IPS-20b (cell line): ENCODE measurements around the gene PLCB2.

Experiments
- H3K27ac ChIP-seq: one replicate; pipeline ENCODE4 v1.5.1; 2013; ENCODE audit warnings: low read length
- H3K27me3 ChIP-seq: 2 replicates; pipeline ENCODE4 v1.6.1; 2013; ENCODE audit warnings: mild to moderate bottlenecking, low read length, inconsistent platforms; ENCODE audit not compliant: insufficient read depth
- H3K36me3 ChIP-seq: 2 replicates; pipeline ENCODE4 v1.6.1; 2013; ENCODE audit warnings: low read depth, mild to moderate bottlenecking, inconsistent platforms, low read length, moderate library complexity; ENCODE audit not compliant: insufficient read depth
- H3K4me1 ChIP-seq: 2 replicates; pipeline ENCODE4 v1.6.1; 2013; ENCODE audit warnings: mild to moderate bottlenecking, control low read depth, inconsistent platforms, low read length, moderate library complexity; ENCODE audit not compliant: insufficient read depth
- H3K4me3 ChIP-seq: 2 replicates; pipeline ENCODE4 v1.5.1; 2013; ENCODE audit warnings: mild to moderate bottlenecking, low read length, inconsistent platforms
- H3K9ac ChIP-seq: 2 replicates; pipeline ENCODE4 v1.6.1; 2013; ENCODE audit warnings: low read depth, mild to moderate bottlenecking, inconsistent platforms, low read length, moderate library complexity
- H3K9me3 ChIP-seq: 2 replicates; pipeline ENCODE4 v1.6.1; 2013; ENCODE audit warnings: mild to moderate bottlenecking, low read depth, low read length, inconsistent platforms; ENCODE audit not compliant: insufficient read depth

Gene PLCB2

GRCh38 chr15:40296561-40297230, 11.0 kb downstream of the PLCB2 start:
- Histone ChIP-seq H3K27me3 (peaks cover 26% of the 10 kb centered on the region), H3K27ac (no peak overlapping the region), H3K9ac (no peak overlapping the region), H3K9me3 (no peaks in the 10 kb centered on the region), H3K4me3 (no peak overlapping the region), H3K36me3 (no peaks in the 10 kb centered on the region), H3K4me1 (peaks cover 4% of the 10 kb centered on the region; the same call in 1 of the 2 replicates)

GRCh38 chr15:40295877-40296560, 11.7 kb downstream of the PLCB2 start:
- Histone ChIP-seq H3K27ac (no peak overlapping the region), H3K4me1 (peaks cover 3% of the 10 kb centered on the region; the same call in 1 of the 2 replicates), H3K9ac (no peak overlapping the region), H3K36me3 (no peaks in the 10 kb centered on the region), H3K4me3 (no peak overlapping the region), H3K9me3 (no peaks in the 10 kb centered on the region), H3K27me3 (peaks cover 32% of the 10 kb centered on the region)

- Histone ChIP-seq H3K27ac (no peak overlapping the region), H3K36me3 (no peaks in the 10 kb centered on the region), H3K4me1 (peaks cover 7% of the 10 kb centered on the region; the same call in 1 of the 2 replicates), H3K9me3 (no peaks in the 10 kb centered on the region), H3K4me3 (no peak overlapping the region), H3K9ac (no peak overlapping the region), H3K27me3 (peaks cover 38% of the 10 kb centered on the region)
Observed at GRCh38 chr15:40295297-40295696, 12.4 kb downstream of the PLCB2 start.

GRCh38 chr15:40293905-40294895, 13.5 kb downstream of the PLCB2 start:
- no peak overlapping the region for H3K4me3 ChIP-seq
- H3K9ac ChIP-seq, result no peak overlapping the region
- H3K9me3 ChIP-seq, result no peaks in the 10 kb centered on the region
- peaks cover 8% of the 10 kb centered on the region; the same call in 1 of the 2 replicates for H3K4me1 ChIP-seq
- no peaks in the 10 kb centered on the region for H3K36me3 ChIP-seq
- no peak overlapping the region for H3K27ac ChIP-seq
- peaks cover 49% of the 10 kb centered on the region for H3K27me3 ChIP-seq

- Histone ChIP-seq H3K27ac (no peak overlapping the region), H3K4me1 (peaks cover 8% of the 10 kb centered on the region; the same call in 1 of the 2 replicates), H3K27me3 (peaks cover 53% of the 10 kb centered on the region), H3K9ac (no peak overlapping the region), H3K4me3 (no peak overlapping the region), H3K36me3 (no peaks in the 10 kb centered on the region), H3K9me3 (no peaks in the 10 kb centered on the region)
Observed at GRCh38 chr15:40293006-40293405, 14.7 kb downstream of the PLCB2 start.

GRCh38 chr15:40292246-40292645, 15.5 kb downstream of the PLCB2 start:
- Histone ChIP-seq H3K4me1 (peaks cover 8% of the 10 kb centered on the region; the same call in 1 of the 2 replicates), H3K9ac (no peak overlapping the region), H3K27ac (no peak overlapping the region), H3K27me3 (peaks cover 56% of the 10 kb centered on the region), H3K9me3 (no peaks in the 10 kb centered on the region), H3K36me3 (no peaks in the 10 kb centered on the region), H3K4me3 (no peak overlapping the region)

- no peak overlapping the region for H3K9ac ChIP-seq
- H3K27me3 ChIP-seq, result peaks cover 67% of the 10 kb centered on the region
- peaks cover 12% of the 10 kb centered on the region for H3K4me1 ChIP-seq
- H3K27ac ChIP-seq, result no peak overlapping the region
- H3K4me3 ChIP-seq, result peak overlapping the region; percentile 58; the same call in 1 of the 2 replicates
- no peaks in the 10 kb centered on the region for H3K36me3 ChIP-seq
- no peaks in the 10 kb centered on the region for H3K9me3 ChIP-seq
Observed at GRCh38 chr15:40290918-40291574, 16.7 kb downstream of the PLCB2 start.

- peak overlapping the region; percentile 30; the same call in 1 of the 2 replicates for H3K9ac ChIP-seq
- peaks cover 72% of the 10 kb centered on the region for H3K27me3 ChIP-seq
- no peaks in the 10 kb centered on the region for H3K9me3 ChIP-seq
- H3K36me3 ChIP-seq, result no peaks in the 10 kb centered on the region
- H3K27ac ChIP-seq, result no peak overlapping the region
- H3K4me1 ChIP-seq, result peaks cover 12% of the 10 kb centered on the region
- peak overlapping the region; percentile 36; the same call in 1 of the 2 replicates for H3K4me3 ChIP-seq
Observed at GRCh38 chr15:40290545-40290917, 17.2 kb downstream of the PLCB2 start.

GRCh38 chr15:40289140-40289775, 18.5 kb downstream of the PLCB2 start:
- H3K4me1 ChIP-seq, result peaks cover 19% of the 10 kb centered on the region
- H3K27me3 ChIP-seq, result peaks cover 81% of the 10 kb centered on the region
- H3K27ac ChIP-seq, result no peak overlapping the region
- H3K36me3 ChIP-seq, result no peaks in the 10 kb centered on the region
- H3K9me3 ChIP-seq, result no peaks in the 10 kb centered on the region
- no peak overlapping the region for H3K4me3 ChIP-seq
- no peak overlapping the region for H3K9ac ChIP-seq

- no peak overlapping the region for H3K27ac ChIP-seq
Observed at GRCh38 chr15:40287968-40288367, 19.8 kb downstream of the PLCB2 start.

More at GRCh38 chr15:40287968-40288367, 19.8 kb downstream of the PLCB2 start:
- H3K4me1 ChIP-seq, result peaks cover 16% of the 10 kb centered on the region
- no peaks in the 10 kb centered on the region for H3K9me3 ChIP-seq
- H3K27me3 ChIP-seq, result peaks cover 85% of the 10 kb centered on the region
- no peaks in the 10 kb centered on the region for H3K36me3 ChIP-seq
- no peak overlapping the region for H3K4me3 ChIP-seq
- no peak overlapping the region for H3K9ac ChIP-seq
